Activated T-cell treated with anti-CD3 and anti-CD28 coated beads, Interleukin-2, amount 50 U/mL, for 4 hours (primary cell): ENCODE data around the gene LIMCH1. TPM values are rescaled to one million over a fixed set of nuclear protein-coding genes. Genes with fewer than 3 reads are reported as not detected.
A peak's percentile ranks its signal among the peaks of the same experiment; 100 is the strongest.
"Not testable (repeated sequence)": the region's sequence is repeated elsewhere in the genome, so short reads cannot be mapped to it uniquely, and the experiment has no call there.

Source experiments
- ATAC-seq, 2 donors: fragments of 200-7000 bp; cut with Tn5 transposase; one replicate each; pipeline ENCODE4 v1.10.0; 2021
- DNase-seq: peaks from one replicate; pipeline ENCODE4 v3.0.0-alpha.2; 2020
- H3K27me3 Mint-ChIP-seq: one replicate; pipeline ENCODE4 v1.8.0; 2021; ENCODE audit warnings: low read depth, mixed read lengths
- H3K36me3 Mint-ChIP-seq: one replicate; pipeline ENCODE4 v1.8.0; 2022; ENCODE audit warnings: mixed read lengths; ENCODE audit not compliant: insufficient read depth
- H3K4me1 Mint-ChIP-seq: one replicate; pipeline ENCODE4 v1.8.0; 2021; ENCODE audit warnings: low read depth, mixed read lengths
- H3K4me3 Mint-ChIP-seq: one replicate; pipeline ENCODE4 v1.8.0; 2021; ENCODE audit warnings: mild to moderate bottlenecking, moderate library complexity, mixed read lengths
- H3K9me3 Mint-ChIP-seq: one replicate; pipeline ENCODE4 v1.8.0; 2021; ENCODE audit warnings: mixed read lengths
- total RNA-seq, 3 donors: library from RNA; stranded (reverse); gene quantifications; one replicate each; pipeline ENCODE4 v1.2.1, GENCODE V29; 2021

Gene LIMCH1
- total RNA-seq, 3 donors from 2014 or later, result 0.11 to 0.34 (median 0.15) TPM

DNA sequence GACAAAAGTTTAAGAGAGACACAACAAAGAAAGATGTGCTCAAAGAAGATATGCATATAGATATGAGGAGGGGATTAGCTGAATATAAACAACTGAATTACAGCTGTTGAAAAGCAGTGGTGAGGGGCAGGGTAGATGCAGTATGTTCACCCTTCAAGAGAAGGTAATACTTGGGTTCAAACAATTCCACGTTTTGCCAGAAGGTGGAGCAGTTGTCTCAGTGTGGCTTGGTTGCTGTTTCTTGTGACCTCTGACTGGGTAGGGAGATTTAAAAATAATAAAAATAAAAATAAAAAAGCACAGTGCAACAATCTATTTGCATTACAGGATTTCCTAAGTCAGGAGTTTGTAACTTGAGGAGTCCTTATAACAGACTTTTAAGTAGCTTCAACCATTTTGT is 187.3 kb downstream of the LIMCH1 start:
- no peaks in the 10 kb centered on the region for H3K4me1 Mint-ChIP-seq
- H3K36me3 Mint-ChIP-seq, result no peaks in the 10 kb centered on the region
- H3K27me3 Mint-ChIP-seq, result peaks cover under 1% of the 10 kb centered on the region

DNA sequence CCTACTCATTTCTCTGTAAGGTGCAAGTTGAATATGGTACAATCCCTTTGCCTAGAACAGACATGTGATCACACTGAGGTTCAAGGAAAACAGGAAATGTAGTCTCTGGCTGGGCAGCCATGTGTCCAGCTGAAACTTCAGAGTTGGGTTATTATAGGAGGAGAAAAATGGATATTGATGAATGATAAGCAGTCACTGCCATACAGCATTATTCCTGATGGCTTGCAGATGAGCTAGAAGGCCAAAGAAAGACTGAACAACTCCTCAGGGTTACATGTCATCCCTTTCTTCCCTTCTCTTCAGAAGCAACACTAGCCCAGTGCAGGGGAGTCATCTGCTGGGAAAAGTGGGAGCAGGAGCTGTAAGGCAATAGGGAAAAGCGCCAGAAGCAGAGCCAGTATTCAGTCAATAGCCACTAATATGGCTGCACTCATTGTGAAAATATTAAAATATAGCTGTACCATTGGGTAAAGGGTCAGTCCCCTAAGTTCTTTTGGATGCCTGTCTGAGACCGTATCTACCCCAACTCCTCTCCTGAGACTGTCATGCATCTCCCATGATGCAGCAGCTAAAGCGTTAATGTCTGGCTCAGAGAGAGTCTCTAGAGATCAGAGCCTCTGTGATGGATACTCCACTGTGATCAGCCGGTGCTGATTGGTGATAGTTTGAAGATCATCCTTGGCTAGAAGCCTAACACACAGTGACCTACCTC is 190.1 kb downstream of the LIMCH1 start:
- Mint-ChIP-seq H3K4me3 (no peak overlapping the region), H3K36me3 (no peaks in the 10 kb centered on the region), H3K9me3 (peaks cover 6% of the 10 kb centered on the region), H3K27me3 (peaks cover 6% of the 10 kb centered on the region), H3K4me1 (no peaks in the 10 kb centered on the region)
- ATAC-seq, result no peak
- no peak for DNase-seq

More for the DNA sequence above, 187.3 kb downstream of the LIMCH1 start:
- Mint-ChIP-seq H3K9me3 (peaks cover 6% of the 10 kb centered on the region), H3K4me3 (no peak overlapping the region)
- DNase-seq (no peak), ATAC-seq (no peak)

DNA sequence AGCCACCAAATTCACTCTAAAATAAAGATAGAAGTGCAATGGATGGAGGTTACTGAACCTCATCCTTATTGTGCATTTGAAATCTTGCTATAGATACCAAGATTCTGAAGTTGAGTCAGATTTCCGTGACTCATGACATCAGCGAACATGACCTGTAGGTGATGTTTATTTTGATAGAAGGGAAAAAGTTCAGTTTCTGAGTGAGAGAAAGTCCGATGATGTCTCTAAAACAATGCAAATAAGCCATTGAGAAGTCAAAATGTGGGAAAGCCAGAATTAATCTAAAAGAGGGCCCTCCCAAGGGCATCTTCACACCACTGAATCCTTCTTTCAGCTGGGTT is 190.6 kb downstream of the LIMCH1 start:
- no peak for ATAC-seq
- peaks cover 6% of the 10 kb centered on the region for H3K27me3 Mint-ChIP-seq

DNA sequence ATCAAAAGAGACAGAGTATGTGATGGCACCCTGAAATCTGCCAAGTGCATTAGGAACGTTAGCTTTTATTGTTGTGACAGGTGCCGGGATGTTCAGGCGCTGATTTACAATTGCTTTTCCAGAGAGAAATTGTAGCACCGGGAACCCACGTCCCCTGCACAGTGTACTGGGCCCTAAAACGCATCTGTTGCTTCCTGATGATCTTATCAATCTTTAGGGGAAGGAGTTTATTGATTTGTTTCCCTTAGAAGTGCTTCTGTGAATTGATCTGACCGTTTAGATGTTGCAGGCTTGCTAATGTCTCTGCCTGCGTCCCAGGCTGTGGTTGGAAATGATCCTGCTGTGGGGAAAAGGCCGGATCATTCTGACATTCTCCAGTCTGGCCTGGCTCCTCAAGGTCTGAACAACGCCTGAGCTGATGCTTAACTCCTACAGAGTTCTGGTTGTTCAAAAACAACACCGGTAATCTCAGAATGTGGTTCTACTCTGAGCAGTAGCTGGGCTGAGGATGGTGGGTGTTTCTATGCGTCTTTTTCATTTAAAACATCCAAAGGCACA is 193.7 kb downstream of the LIMCH1 start:
- Mint-ChIP-seq H3K27me3 (peaks cover 8% of the 10 kb centered on the region), H3K9me3 (no peaks in the 10 kb centered on the region), H3K4me1 (no peaks in the 10 kb centered on the region), H3K4me3 (no peak overlapping the region), H3K36me3 (no peaks in the 10 kb centered on the region)
- ATAC-seq (no peak), DNase-seq (no peak)

More for the DNA sequence above, 190.6 kb downstream of the LIMCH1 start:
- H3K36me3 Mint-ChIP-seq, result no peaks in the 10 kb centered on the region
- H3K9me3 Mint-ChIP-seq, result peaks cover 6% of the 10 kb centered on the region
- no peak overlapping the region for H3K4me3 Mint-ChIP-seq
- H3K4me1 Mint-ChIP-seq, result no peaks in the 10 kb centered on the region
- no peak for DNase-seq

DNA sequence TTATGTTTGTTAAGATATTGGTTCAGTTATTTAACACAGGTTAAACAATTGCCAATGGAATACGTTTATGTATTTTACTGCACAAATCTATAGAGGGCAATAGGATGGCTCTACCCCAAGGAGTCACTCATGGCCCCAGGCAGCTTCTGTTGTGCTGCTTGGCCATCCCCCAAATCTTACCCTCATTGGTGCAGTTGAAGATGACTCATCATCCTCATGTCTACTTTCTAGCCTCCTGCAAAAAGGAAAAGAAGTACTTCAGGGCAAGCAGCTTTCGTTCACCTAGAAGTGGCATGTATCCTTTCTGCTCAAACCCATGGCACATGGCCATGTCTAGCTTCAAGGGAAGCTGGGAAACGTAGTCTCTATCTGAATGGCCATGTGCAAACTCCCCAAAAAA is 196.4 kb downstream of the LIMCH1 start:
- no peak for ATAC-seq
- DNase-seq, result no peak
- Mint-ChIP-seq H3K36me3 (no peaks in the 10 kb centered on the region), H3K4me1 (no peaks in the 10 kb centered on the region), H3K4me3 (no peak overlapping the region), H3K27me3 (peaks cover 8% of the 10 kb centered on the region), H3K9me3 (no peaks in the 10 kb centered on the region)

DNA sequence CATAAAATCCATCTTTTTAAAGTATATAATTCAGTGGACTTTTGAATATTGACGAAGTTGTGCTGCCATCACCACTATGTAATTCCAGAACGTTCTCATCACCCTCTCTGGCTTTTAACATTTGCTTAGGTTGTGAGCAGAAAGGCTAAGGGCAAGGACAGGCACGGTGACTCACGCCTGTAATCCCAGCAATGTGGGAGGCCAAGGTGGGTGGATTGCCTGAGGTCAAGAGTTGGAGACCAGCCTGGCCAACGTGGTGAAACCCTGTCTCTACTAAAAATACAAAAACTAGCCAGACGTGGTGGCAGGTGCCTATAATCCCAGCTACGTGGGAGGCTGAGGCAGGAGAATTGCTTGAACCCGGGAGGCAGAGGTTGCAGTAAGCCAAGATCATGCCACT is 199.5 kb downstream of the LIMCH1 start:
- not testable (repeated sequence) for ATAC-seq, H3K36me3 Mint-ChIP-seq, H3K9me3 Mint-ChIP-seq, H3K4me3 Mint-ChIP-seq, H3K4me1 Mint-ChIP-seq, DNase-seq
- peaks cover 15% of the 10 kb centered on the region for H3K27me3 Mint-ChIP-seq

DNA sequence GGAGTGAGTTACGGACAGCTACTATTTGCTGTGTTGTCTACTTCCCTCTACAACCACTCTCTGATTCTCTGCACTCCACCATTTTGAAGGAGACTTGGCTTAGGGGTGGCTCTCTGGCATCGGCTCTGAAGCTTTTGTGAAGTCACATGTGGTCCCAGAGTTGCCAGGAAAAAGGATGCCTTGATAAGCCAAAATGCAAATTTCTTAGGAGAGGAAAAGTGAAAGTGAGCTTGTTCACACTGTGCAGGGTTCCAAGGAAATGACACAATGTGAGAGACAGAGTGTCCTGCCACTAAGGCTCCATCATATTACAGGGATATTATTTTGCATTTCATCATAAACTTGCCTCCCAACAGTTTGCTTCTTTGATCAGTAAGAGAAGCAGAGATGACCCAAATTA is 203.4 kb downstream of the LIMCH1 start:
- Mint-ChIP-seq H3K36me3 (no peaks in the 10 kb centered on the region), H3K4me3 (no peak overlapping the region), H3K27me3 (peaks cover 37% of the 10 kb centered on the region), H3K9me3 (no peaks in the 10 kb centered on the region), H3K4me1 (no peaks in the 10 kb centered on the region)
- DNase-seq (no peak), ATAC-seq (no peak)

DNA sequence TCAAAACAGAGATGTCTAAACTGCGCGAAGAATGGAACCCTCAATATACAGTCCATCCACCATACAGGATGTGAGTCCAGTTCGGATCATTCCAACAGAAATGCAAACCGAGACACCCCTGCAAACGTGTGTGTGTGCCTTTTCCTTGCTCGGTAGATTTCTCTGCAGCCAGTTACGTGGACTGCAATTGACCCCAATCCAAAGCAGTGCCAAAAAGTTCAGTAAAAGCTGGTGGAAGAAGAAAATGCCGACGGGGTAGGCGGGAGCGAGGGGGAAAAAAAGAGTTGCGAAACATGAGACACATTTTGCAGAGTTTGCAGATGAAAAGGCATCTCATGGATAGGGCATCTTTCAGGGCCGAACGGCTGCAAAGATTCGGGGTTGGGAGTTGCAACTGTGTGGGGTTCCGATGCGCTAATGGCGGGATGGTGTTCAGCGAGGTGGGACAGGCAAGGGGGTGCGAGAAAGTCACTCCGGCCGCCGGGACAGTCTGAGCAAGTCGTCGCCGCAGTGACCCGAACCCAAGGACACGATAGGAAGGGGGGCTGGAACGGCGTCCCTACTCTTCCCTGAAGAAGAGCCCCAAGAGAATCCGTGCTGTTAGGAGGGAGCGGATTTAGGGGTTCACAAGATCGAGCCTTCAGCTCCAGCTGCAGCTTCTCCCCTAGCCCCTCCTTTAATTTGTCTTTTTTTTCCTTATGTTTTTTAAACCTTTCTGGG is 206.8 kb downstream of the LIMCH1 start:
- DNase-seq (no peak), ATAC-seq (no peak)
- no peaks in the 10 kb centered on the region for H3K9me3 Mint-ChIP-seq
- H3K4me3 Mint-ChIP-seq, result no peak overlapping the region
- H3K36me3 Mint-ChIP-seq, result no peaks in the 10 kb centered on the region
- no peaks in the 10 kb centered on the region for H3K4me1 Mint-ChIP-seq
- peaks cover 69% of the 10 kb centered on the region for H3K27me3 Mint-ChIP-seq

DNA sequence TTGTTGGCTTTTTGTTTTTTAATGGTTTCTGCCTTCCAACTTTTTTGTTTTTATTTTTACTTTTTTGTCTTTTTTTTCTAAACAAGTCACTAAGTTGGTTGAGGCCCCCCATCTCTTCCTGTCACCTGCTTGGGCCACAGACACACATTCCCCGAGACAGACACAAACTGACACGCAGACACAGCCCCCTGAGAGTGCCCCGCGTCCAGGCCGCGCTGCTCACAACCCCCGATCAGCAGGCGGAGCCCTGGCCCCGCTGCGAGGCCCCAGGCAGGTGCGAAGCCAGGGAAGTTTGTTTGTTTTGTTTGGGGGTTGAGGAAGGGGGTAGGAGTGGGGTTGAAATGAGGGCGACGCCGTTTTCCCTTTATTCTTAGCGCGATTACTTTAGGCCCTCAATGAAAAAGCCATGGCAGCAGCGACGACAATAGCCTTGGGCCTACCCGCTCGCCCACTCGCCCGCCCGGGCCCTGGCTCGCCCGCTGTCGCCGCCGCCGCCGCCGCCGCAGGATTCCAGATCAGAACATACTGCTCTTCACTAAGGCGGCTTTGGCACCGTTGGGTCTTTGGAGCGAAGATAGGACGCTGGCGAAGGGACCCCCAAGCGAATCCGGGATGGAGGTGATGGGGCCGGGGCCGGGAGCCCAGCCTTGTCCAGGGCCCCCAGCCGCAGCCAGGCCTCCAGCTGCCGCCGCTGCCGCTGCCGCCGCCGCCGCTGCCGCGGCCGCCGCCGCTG is 207.5 kb downstream of the LIMCH1 start:
- Mint-ChIP-seq H3K4me1 (no peaks in the 10 kb centered on the region), H3K9me3 (no peaks in the 10 kb centered on the region), H3K36me3 (no peaks in the 10 kb centered on the region), H3K27me3 (peaks cover 68% of the 10 kb centered on the region), H3K4me3 (no peak overlapping the region)
- ATAC-seq, result no peak
- no peak for DNase-seq

DNA sequence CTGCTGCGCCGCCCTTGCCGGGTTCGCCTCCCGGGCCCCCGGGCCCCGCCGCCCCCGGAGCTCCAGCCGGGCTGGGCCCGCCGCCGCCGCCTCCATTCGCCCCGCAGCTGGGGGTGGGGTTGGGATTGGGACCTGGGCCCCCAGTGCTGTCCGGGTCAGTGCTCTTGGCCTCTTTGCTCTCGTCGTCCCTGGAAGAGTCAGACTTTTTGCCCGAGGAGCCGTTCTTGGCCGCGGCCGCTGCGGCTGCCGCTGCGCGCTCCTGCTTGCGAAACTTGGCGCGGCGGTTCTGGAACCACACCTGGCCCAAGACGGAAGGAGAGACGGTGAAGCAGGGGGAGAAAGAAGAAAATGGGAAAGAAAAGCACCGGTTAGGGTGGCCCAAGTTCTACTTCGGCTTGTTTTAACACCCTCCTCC is 208.1 kb downstream of the LIMCH1 start:
- ATAC-seq (peak in 1 of 2 donors; percentile 23), DNase-seq (no peak)
- Mint-ChIP-seq H3K9me3 (no peaks in the 10 kb centered on the region), H3K4me3 (no peak overlapping the region), H3K4me1 (no peaks in the 10 kb centered on the region), H3K27me3 (peaks cover 70% of the 10 kb centered on the region), H3K36me3 (no peaks in the 10 kb centered on the region)

DNA sequence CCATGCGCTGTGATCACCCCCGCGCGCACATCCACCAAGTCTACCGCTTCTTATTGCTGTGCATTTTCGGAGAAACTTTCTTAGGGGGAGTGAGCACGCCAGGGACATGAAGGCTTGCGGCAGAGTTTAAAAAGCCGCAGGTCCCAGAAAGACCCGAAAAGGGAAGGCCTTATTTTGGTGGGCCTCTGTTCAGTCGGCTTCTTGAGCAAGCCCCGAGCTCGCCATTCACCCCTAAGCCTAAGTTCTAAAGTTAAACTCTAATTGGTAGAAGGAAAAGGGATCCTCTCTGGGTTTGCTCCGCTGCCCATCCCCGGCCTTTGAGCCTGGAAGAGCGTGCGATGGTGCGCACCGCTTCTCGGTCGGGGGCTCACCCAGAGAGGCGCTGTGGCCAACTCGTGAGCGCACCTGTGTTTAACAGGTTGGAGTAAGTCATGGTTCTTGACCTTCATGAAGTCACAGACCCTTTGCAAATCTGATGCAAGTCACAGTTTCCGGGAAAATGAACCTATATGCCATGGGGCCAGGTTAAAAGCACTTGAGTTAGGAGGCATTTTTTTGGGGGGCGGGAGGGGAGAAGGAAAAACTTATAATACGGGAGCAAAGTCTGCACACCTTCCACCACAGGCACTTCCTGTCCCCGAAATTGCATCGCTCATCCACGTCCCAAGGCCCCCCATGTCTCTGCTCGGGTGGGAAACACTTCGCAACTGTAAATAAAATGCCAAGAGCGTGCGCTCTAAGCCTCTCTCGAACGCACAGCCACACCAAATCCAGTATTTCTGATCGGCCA is 208.7 kb downstream of the LIMCH1 start:
- DNase-seq (no peak), ATAC-seq (no peak)
- no peak overlapping the region for H3K4me3 Mint-ChIP-seq
- H3K9me3 Mint-ChIP-seq, result no peaks in the 10 kb centered on the region
- H3K36me3 Mint-ChIP-seq, result no peaks in the 10 kb centered on the region
- peaks cover 75% of the 10 kb centered on the region for H3K27me3 Mint-ChIP-seq
- H3K4me1 Mint-ChIP-seq, result peaks cover 2% of the 10 kb centered on the region

DNA sequence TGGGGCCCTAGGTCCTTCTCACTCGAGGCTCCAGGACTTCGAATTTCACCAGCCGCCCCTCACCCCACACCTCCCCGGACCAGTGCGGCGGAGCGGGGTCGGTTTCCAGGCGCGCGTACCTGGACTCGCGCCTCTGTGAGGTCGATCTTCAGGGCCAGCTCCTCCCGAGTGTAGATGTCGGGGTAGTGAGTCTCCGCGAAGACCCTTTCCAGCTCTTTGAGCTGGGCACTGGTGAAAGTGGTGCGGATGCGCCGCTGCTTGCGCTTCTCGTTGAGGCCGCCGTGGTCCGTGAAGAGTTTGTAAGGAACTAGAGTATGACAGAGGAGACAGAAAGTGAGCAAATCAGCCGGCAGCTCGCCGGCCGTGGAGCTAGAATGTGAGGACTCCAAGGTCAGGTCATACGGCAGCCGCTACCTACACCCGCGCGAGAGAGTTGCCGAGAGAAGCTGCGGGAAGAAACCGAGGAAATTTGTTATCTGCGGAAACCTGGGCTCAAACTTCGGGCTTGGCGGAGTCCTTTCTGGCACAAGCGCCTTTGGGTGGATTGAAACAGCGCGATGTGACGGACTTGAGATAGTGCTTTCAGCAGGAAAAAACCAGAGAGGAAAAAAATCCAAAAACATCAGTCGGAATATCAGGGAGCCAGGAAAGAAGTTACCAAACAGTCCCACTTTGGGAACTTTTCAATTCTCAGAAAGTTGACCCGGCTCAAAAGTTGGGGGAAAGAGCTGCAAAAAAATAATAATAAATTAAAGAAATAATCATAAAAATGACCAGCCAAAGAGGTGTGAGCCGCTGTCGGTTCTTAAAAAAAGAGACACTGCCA is 209.5 kb downstream of the LIMCH1 start:
- no peaks in the 10 kb centered on the region for H3K36me3 Mint-ChIP-seq
- H3K4me3 Mint-ChIP-seq, result no peak overlapping the region
- H3K4me1 Mint-ChIP-seq, result peaks cover 2% of the 10 kb centered on the region
- H3K9me3 Mint-ChIP-seq, result no peaks in the 10 kb centered on the region
- no peak for DNase-seq
- peaks cover 79% of the 10 kb centered on the region for H3K27me3 Mint-ChIP-seq
- ATAC-seq, result no peak

DNA sequence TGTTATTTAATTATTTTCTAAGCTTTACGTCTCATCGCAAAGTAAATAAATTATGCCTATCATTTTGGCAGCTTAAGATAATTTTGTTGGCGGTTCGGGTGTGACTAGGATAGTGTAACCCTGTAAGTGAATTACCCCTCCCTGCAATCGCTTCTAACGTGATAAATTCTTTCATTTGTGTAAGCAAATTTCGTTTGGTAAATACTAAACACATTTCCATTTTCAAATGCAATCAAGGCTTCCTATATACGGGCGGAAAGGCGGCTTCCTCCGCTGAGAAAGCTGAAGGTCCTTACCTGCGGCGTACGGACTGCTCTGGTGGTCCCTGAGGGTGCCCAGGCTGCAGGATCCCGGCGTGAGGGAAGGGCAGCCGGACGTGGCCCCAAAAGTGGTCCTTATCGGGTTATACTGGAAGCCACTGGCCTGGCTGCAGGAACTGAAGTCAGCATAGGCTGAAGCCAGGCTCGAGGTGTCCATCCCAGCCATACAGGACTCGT is 210.2 kb downstream of the LIMCH1 start:
- H3K4me3 Mint-ChIP-seq, result no peak overlapping the region
- no peak for DNase-seq
- H3K36me3 Mint-ChIP-seq, result no peaks in the 10 kb centered on the region
- peaks cover 81% of the 10 kb centered on the region for H3K27me3 Mint-ChIP-seq
- no peak for ATAC-seq
- peaks cover 2% of the 10 kb centered on the region for H3K4me1 Mint-ChIP-seq
- no peaks in the 10 kb centered on the region for H3K9me3 Mint-ChIP-seq
